ENCODE results near the gene TPD52L1. TPM values are rescaled to one million over a fixed set of nuclear protein-coding genes. Genes with fewer than 3 reads are reported as not detected.

Gene TPD52L1
- total and polyA plus RNA-seq, 2 experiments from 2014 or later: 22.8 to 24.0 TPM

DNA sequence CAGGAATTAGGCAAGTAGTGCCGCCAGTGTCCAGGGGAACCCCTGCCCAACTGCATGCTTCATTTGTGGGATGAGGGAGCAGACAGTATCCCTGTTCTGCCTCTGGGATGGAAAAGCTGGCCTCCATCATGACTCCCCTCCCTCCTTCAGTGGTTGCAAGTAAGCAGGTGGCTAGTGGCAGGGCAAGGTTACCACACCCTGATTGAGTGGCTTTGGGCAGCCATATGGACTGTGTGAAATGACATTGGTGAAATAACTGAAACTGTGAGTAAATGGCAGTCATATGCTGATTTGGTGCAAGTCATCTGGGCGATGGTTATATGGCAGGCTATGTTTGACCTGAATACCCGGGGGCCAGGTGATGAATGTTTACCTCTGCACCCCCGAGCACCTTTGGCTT is 115.2 kb downstream of the TPD52L1 start (continued):
- TF ChIP-seq, protein P1, sequence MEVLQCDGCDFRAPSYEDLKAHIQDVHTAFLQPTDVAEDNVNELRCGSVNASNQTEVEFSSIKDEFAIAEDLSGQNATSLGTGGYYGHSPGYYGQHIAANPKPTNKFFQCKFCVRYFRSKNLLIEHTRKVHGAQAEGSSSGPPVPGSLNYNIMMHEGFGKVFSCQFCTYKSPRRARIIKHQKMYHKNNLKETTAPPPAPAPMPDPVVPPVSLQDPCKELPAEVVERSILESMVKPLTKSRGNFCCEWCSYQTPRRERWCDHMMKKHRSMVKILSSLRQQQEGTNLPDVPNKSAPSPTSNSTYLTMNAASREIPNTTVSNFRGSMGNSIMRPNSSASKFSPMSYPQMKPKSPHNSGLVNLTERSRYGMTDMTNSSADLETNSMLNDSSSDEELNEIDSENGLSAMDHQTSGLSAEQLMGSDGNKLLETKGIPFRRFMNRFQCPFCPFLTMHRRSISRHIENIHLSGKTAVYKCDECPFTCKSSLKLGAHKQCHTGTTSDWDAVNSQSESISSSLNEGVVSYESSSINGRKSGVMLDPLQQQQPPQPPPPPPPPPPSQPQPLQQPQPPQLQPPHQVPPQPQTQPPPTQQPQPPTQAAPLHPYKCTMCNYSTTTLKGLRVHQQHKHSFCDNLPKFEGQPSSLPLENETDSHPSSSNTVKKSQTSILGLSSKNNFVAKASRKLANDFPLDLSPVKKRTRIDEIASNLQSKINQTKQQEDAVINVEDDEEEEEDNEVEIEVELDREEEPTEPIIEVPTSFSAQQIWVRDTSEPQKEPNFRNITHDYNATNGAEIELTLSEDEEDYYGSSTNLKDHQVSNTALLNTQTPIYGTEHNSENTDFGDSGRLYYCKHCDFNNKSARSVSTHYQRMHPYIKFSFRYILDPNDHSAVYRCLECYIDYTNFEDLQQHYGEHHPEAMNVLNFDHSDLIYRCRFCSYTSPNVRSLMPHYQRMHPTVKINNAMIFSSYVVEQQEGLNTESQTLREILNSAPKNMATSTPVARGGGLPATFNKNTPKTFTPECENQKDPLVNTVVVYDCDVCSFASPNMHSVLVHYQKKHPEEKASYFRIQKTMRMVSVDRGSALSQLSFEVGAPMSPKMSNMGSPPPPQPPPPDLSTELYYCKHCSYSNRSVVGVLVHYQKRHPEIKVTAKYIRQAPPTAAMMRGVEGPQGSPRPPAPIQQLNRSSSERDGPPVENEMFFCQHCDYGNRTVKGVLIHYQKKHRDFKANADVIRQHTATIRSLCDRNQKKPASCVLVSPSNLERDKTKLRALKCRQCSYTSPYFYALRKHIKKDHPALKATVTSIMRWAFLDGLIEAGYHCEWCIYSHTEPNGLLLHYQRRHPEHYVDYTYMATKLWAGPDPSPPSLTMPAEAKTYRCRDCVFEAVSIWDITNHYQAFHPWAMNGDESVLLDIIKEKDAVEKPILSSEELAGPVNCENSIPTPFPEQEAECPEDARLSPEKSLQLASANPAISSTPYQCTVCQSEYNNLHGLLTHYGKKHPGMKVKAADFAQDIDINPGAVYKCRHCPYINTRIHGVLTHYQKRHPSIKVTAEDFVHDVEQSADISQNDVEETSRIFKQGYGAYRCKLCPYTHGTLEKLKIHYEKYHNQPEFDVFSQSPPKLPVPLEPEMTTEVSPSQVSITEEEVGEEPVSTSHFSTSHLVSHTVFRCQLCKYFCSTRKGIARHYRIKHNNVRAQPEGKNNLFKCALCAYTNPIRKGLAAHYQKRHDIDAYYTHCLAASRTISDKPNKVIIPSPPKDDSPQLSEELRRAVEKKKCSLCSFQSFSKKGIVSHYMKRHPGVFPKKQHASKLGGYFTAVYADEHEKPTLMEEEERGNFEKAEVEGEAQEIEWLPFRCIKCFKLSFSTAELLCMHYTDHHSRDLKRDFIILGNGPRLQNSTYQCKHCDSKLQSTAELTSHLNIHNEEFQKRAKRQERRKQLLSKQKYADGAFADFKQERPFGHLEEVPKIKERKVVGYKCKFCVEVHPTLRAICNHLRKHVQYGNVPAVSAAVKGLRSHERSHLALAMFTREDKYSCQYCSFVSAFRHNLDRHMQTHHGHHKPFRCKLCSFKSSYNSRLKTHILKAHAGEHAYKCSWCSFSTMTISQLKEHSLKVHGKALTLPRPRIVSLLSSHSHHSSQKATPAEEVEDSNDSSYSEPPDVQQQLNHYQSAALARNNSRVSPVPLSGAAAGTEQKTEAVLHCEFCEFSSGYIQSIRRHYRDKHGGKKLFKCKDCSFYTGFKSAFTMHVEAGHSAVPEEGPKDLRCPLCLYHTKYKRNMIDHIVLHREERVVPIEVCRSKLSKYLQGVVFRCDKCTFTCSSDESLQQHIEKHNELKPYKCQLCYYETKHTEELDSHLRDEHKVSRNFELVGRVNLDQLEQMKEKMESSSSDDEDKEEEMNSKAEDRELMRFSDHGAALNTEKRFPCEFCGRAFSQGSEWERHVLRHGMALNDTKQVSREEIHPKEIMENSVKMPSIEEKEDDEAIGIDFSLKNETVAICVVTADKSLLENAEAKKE (CRISPR knock-in tag; IDR thresholded peaks at IDR 0.05): no peak
- TF ChIP-seq NANOG (IDR thresholded peaks at IDR 0.05; ENCODE audit: borderline replicate concordance): no peak

DNA sequence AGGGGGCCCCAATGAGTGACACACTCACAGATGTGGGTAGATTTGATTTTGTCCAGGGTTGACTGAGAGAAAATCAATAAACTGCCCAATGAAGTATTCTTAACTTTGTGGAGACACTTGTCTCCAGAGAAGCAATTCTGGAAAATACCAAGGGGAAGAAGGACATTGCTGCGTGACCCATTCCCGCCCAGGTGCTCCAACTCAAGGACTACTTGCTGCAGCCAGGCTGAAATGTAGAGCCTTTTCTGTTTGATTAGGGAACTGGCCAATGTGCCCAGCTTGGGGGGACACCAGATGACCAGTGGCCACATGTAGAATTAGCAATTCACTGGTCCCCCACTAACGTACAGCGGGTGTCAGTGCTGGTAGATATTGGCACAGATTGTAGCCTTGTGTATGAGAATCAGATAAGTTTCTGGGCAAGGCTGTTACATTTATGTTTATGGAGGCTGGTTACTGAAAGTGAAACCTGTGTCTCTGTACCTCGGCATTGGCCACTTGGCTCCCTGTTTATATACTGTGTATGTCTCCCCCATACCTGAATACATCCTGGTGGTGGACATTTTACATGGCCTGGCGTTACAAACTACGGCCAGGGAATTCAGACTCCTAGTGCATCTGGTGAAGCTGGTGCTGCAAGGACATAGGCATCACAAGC is 115.9 kb downstream of the TPD52L1 start:
- Histone ChIP-seq H3K4me3 (no peak overlapping the region), H3K9me2 (ENCODE audit: insufficient read depth) (0 out of 2 replicates have a peak, but pooled peaks cover 5% of the 10 kb centered on the region), H3K4me1 (ENCODE audit: insufficient read depth) (no peaks in the 10 kb centered on the region), H3F3A (replicated peaks; ENCODE audit: low read depth) (no peaks in the 10 kb centered on the region), H3K79me2 (replicated peaks; ENCODE audit: insufficient read depth) (no peaks in the 10 kb centered on the region), H3K4me2 (no peak overlapping the region), H3K36me3 (ENCODE audit: insufficient read depth) (no peaks in the 10 kb centered on the region), H3K27ac (ENCODE audit: low read depth) (no peak overlapping the region), H3K27me3 (ENCODE audit: insufficient read depth) (no peaks in the 10 kb centered on the region), H4K20me1 (replicated peaks; ENCODE audit: insufficient read depth) (no peaks in the 10 kb centered on the region; the same call in 1 of the 2 replicates), H2AFZ (no peak overlapping the region)
- Mint-ChIP-seq H3K27me3 (ENCODE audit: insufficient read depth, low read depth, poor library complexity) (peaks cover 1% of the 10 kb centered on the region), H3K9me3 (no peaks in the 10 kb centered on the region), H3K27ac (no peak overlapping the region), H3K4me3 (no peak overlapping the region), H3K36me3 (ENCODE audit: low read depth) (peaks cover 11% of the 10 kb centered on the region; the same call in 1 of the 3 replicates), H3K4me1 (no peaks in the 10 kb centered on the region)
- TF ChIP-seq ZNF114 (CRISPR knock-in tag; IDR thresholded peaks at IDR 0.05): no peak
- TF ChIP-seq CREB1 (CRISPR knock-in tag; IDR thresholded peaks at IDR 0.05; ENCODE audit: low read depth): no peak
- TF ChIP-seq, protein P1 (CRISPR knock-in tag; IDR thresholded peaks at IDR 0.05): no peak
- no peak for TF ChIP-seq NANOG (IDR thresholded peaks at IDR 0.05; ENCODE audit: borderline replicate concordance)
- TF ChIP-seq STAT1 (IDR thresholded peaks at IDR 0.05; ENCODE audit: unreplicated experiment): no peak
- DNase-seq (ENCODE audit: low spot score) (no peak), ATAC-seq (no peak)

Measured in GM23338 (cell line).